Measurements from ENCODE around the gene ARRDC5. TPM values are rescaled to one million over a fixed set of nuclear protein-coding genes. Genes with fewer than 3 reads are reported as not detected.

Gene ARRDC5
- total and polyA plus RNA-seq, 2 of the 8 experiments (the other 6 are each of a cell fraction or from before 2014, with no cell fraction given): not detected

DNA sequence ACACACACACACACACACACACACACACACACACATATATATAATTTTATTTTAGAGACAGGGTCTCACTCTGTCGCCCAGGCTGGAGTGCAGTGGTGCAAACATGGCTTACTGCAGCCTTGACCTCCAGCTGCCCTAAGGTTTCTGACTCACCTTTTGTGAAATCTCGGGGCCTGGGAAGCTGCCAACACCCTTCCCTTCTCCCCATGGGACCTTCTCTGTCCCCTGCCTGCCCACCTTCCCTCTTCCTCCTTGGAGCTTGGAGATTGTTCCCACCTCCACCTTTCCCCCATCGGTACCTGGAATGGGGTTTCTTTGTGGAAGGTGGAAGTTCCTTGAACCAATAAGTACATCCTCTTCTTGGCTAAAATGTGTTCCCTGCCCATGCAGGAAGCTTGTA is 6.3 kb downstream of the ARRDC5 start:
- no peak overlapping the region for H3K23ac ChIP-seq (ENCODE audit: insufficient read length)
- no peak overlapping the region for H3K27ac ChIP-seq (ENCODE audit: low read depth, low read length)
- no peak for TF ChIP-seq CHD2 (IDR thresholded peaks at IDR 0.05; ENCODE audit: low read length)
- TF ChIP-seq USF2 (IDR thresholded peaks at IDR 0.05; ENCODE audit: low read length): no peak
- TF ChIP-seq HDAC2 (IDR thresholded peaks at IDR 0.05; ENCODE audit: borderline replicate concordance in 1 of 2, low read depth in 2 of 2, low read length in 2 of 2): no peak
- no peak for TF ChIP-seq POLR2A (IDR thresholded peaks at IDR 0.05; ENCODE audit: control extremely low read depth in 1 of 2, low read depth in 2 of 2, low read length in 2 of 2)
- TF ChIP-seq POU5F1 (IDR thresholded peaks at IDR 0.05; ENCODE audit: low read depth, low read length): no peak
- no peak for TF ChIP-seq GTF2F1 (IDR thresholded peaks at IDR 0.05; ENCODE audit: borderline replicate concordance, low read depth, low read length)
- H3K79me2 ChIP-seq (ENCODE audit: control insufficient read depth in 1 of 2, insufficient read depth in 2 of 2, low read length in 2 of 2): no peaks in the 10 kb centered on the region
- H4K5ac ChIP-seq (ENCODE audit: insufficient read length, low read depth, low read length): no peak overlapping the region
- no peak overlapping the region for H3K18ac ChIP-seq (ENCODE audit: extremely low read depth, low read length)
- peaks cover 3 to 13% (median 11%) of the 10 kb centered on the region in 4 experiments; a peak in 6 of 7 replicates for H3K27me3 ChIP-seq (replicated peaks in 1 of 4; ENCODE audit: control insufficient read depth in 3 of 4, extremely low read depth in 1 of 4, insufficient read depth in 3 of 4, low read length in 3 of 4)
- H3K4me3 ChIP-seq (ENCODE audit: extremely low read depth in 1 of 4, insufficient read depth in 2 of 4, low read depth in 3 of 4, low read length in 4 of 4): no peak overlapping the region
- H3K4me1 ChIP-seq (replicated peaks in 1 of 4; ENCODE audit: control insufficient read depth in 3 of 4, insufficient read depth in 4 of 4, low read length in 3 of 4): no peaks in the 10 kb centered on the region
- FAIRE-seq: no peak
- H2AFZ ChIP-seq (ENCODE audit: low read length): no peak overlapping the region
- H3K56ac ChIP-seq (replicated peaks; ENCODE audit: insufficient read length, low read depth, low read length): no peak overlapping the region
- H2BK5ac ChIP-seq (ENCODE audit: low read depth, low read length): no peak overlapping the region
- H3K36me3 ChIP-seq (ENCODE audit: control insufficient read depth in 2 of 4, insufficient read depth in 4 of 4, low read length in 3 of 4): no peaks in the 10 kb centered on the region
- H3K23me2 ChIP-seq (ENCODE audit: low read depth, low read length): no peaks in the 10 kb centered on the region
- no peak overlapping the region for H3K4ac ChIP-seq (replicated peaks; ENCODE audit: insufficient read length, low read depth, low read length)
- POLR2A ChIA-PET (ENCODE audit: partially characterized antibody): no interaction called here
- H3K14ac ChIP-seq (ENCODE audit: insufficient read length): no peak overlapping the region
- no peak overlapping the region for H2BK20ac ChIP-seq (ENCODE audit: low read length)
- CTCF ChIA-PET (ENCODE audit: partially characterized antibody): interaction anchor here (1.1 to 1.7 kb wide), 2 partner anchors 23 to 129 kb away, joined by 3 to 6 read pairs; no protein-coding TSS in a partner anchor
- H4K8ac ChIP-seq (ENCODE audit: extremely low read depth, insufficient read depth, low read length): no peak overlapping the region
- no peaks in the 10 kb centered on the region for H3K9me3 ChIP-seq (ENCODE audit: insufficient read depth in 2 of 2, low read depth in 1 of 2, low read length in 1 of 2)
- H4K91ac ChIP-seq (replicated peaks; ENCODE audit: insufficient read length, low read length): no peak overlapping the region
- H2BK15ac ChIP-seq (ENCODE audit: low read length): no peak overlapping the region
- H2AK5ac ChIP-seq (ENCODE audit: low read depth, low read length): no peak overlapping the region
- no peak for DNase-seq (ENCODE audit: low read depth in 1 of 2, low spot score in 2 of 2)
- no peak overlapping the region for H3K9ac ChIP-seq (replicated peaks in 1 of 4; ENCODE audit: extremely low read depth in 1 of 4, low read depth in 3 of 4, low read length in 3 of 4)
- no peaks in the 10 kb centered on the region for H4K20me1 ChIP-seq (replicated peaks in 1 of 2; ENCODE audit: control insufficient read depth in 1 of 2, insufficient read depth in 2 of 2, low read length in 2 of 2)
- H2BK12ac ChIP-seq (ENCODE audit: low read depth, low read length): no peak overlapping the region
- no peak overlapping the region for H3K4me2 ChIP-seq (ENCODE audit: insufficient read depth in 1 of 2, low read depth in 2 of 2, low read length in 2 of 2)
- 69% methylated on average over 2 of the region's 3 CpGs; no CpG with 5 or more reads in 1 of the 2 experiments for WGBS, 2 experiments (ENCODE audit: extremely low coverage in 1 of 2, insufficient coverage in 1 of 2, insufficient read length in 1 of 2, insufficient replicate concordance in 2 of 2, low coverage in 1 of 2, low lambda C conversion rate in 2 of 2, missing lambda C conversion rate in 1 of 2)
- H3K79me1 ChIP-seq (ENCODE audit: low read depth, low read length): no peaks in the 10 kb centered on the region
- no peak overlapping the region for H2BK120ac ChIP-seq (replicated peaks; ENCODE audit: low read depth, low read length)

All from H1 (cell line).